KMS-11 (cell line): ENCODE results near the gene C5orf15.

Experiments
- H2AFZ ChIP-seq: fragments of 200-600 bp; sonication (generic); 2 replicates; pipeline ENCODE4 v1.6.1; 2016; ENCODE audit warnings: antibody characterized with exemption, mixed run types, low read depth
- H3K27ac ChIP-seq: fragments of 200-600 bp; sonication (generic); 2 replicates; pipeline ENCODE4 v1.6.1; 2016; ENCODE audit warnings: mild to moderate bottlenecking, mixed run types
- H3K27me3 ChIP-seq: fragments of 200-600 bp; sonication (generic); 2 replicates; pipeline ENCODE4 v1.6.1; 2017; ENCODE audit warnings: mild to moderate bottlenecking, low read depth, mixed run types, moderate library complexity; ENCODE audit not compliant: insufficient read depth
- H3K36me3 ChIP-seq: fragments of 200-600 bp; sonication (generic); 2 replicates; pipeline ENCODE4 v1.6.1; 2017; ENCODE audit warnings: mild to moderate bottlenecking, mixed run types; ENCODE audit not compliant: insufficient read depth
- H3K4me1 ChIP-seq: fragments of 200-600 bp; sonication (generic); 2 replicates; pipeline ENCODE4 v1.6.1; 2016; ENCODE audit warnings: mild to moderate bottlenecking, low read depth, mixed run types; ENCODE audit not compliant: poor library complexity, severe bottlenecking
- H3K4me2 ChIP-seq: fragments of 200-600 bp; sonication (generic); 2 replicates; pipeline ENCODE4 v1.7.0; 2016; ENCODE audit warnings: mild to moderate bottlenecking, mixed run types
- H3K4me3 ChIP-seq: fragments of 200-600 bp; sonication (generic); IDR thresholded peaks from 2 replicates; pipeline ENCODE4 v1.6.1; 2017; ENCODE audit warnings: low read depth, low read length, mixed read lengths; ENCODE audit not compliant: insufficient read depth
- H3K79me2 ChIP-seq: fragments of 200-600 bp; sonication (generic); 2 replicates; pipeline ENCODE4 v1.6.1; 2016; ENCODE audit warnings: low read depth, mixed run types; ENCODE audit not compliant: insufficient read depth
- H3K9ac ChIP-seq: fragments of 200-600 bp; sonication (generic); 2 replicates; pipeline ENCODE4 v1.6.1; 2016; ENCODE audit warnings: mild to moderate bottlenecking, mixed run types
- H4K20me1 ChIP-seq: fragments of 200-600 bp; sonication (generic); 2 replicates; pipeline ENCODE4 v1.6.1; 2016; ENCODE audit warnings: mild to moderate bottlenecking, mixed run types; ENCODE audit not compliant: insufficient read depth
- TF ChIP-seq, protein P1 (sequence below): fragments of 200-600 bp; sonication (generic); conservative IDR thresholded peaks from 2 replicates; pipeline ENCODE4 v1.6.1; 2017; ENCODE audit warnings: low read depth, mild to moderate bottlenecking, antibody characterized with exemption, low read length, moderate library complexity, mixed read lengths

Gene C5orf15

DNA sequence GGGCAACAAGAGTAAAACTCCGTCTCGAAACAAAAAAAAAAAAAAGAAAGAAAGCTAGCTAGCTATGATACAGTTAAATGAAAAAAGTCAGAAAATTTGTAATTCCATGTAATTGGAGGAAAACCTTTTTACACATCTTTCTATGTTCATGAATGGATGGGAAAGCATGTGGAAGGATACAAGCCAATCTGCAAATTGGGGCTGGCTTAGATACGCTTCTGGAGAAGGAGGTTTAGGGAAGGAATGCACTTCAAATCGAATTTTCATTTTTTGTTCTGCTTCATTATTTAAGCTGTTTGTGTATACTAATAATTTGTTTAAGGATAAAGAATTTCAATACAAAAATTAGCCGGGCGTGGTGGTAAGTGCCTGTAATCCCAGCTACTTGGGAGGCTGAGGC, 29.6 kb upstream of the C5orf15 start:
- H3K27ac ChIP-seq = no peak overlapping the region
- peaks cover 73% of the 10 kb centered on the region for H4K20me1 ChIP-seq
- no peak overlapping the region for H2AFZ ChIP-seq
- no peaks in the 10 kb centered on the region for H3K36me3 ChIP-seq
- H3K9ac ChIP-seq = no peak overlapping the region
- H3K79me2 ChIP-seq = peaks cover 100% of the 10 kb centered on the region
- no peak overlapping the region for H3K4me2 ChIP-seq
- TF ChIP-seq, protein P1, sequence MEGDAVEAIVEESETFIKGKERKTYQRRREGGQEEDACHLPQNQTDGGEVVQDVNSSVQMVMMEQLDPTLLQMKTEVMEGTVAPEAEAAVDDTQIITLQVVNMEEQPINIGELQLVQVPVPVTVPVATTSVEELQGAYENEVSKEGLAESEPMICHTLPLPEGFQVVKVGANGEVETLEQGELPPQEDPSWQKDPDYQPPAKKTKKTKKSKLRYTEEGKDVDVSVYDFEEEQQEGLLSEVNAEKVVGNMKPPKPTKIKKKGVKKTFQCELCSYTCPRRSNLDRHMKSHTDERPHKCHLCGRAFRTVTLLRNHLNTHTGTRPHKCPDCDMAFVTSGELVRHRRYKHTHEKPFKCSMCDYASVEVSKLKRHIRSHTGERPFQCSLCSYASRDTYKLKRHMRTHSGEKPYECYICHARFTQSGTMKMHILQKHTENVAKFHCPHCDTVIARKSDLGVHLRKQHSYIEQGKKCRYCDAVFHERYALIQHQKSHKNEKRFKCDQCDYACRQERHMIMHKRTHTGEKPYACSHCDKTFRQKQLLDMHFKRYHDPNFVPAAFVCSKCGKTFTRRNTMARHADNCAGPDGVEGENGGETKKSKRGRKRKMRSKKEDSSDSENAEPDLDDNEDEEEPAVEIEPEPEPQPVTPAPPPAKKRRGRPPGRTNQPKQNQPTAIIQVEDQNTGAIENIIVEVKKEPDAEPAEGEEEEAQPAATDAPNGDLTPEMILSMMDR = no peak
- H3K4me3 ChIP-seq = no peak overlapping the region
- H3K4me1 ChIP-seq = peaks cover 67% of the 10 kb centered on the region
- H3K27me3 ChIP-seq = no peaks in the 10 kb centered on the region

DNA sequence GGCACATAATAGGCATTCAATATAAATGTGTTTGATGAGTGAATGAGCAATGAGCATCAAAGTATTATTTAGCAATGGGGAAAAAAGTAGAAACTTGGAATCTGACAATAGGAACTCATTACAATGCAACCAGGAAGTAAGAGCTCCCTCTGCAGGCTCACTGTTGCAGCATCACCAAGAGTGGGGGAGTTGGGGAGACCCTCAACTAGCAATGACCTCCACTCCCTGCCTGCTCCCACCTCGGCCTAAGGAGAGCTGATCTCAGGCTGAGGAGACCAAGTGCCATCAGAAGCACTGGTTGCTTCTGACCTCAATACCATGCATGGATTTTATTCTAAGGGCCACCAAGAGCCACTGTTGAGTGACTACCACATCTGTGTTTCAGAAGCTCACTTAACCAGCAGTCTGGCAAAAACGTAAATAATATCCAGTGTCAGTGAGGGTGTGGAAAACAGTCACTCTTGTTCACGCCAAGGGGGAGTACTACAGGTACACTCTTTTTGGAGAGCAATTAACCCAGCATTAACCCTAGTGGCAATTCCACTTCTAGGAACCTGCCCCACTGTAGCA, 28.3 kb upstream of the C5orf15 start:
- no peaks in the 10 kb centered on the region for H3K36me3 ChIP-seq
- H3K4me2 ChIP-seq = no peak overlapping the region
- peaks cover 74% of the 10 kb centered on the region for H4K20me1 ChIP-seq
- peaks cover 64% of the 10 kb centered on the region for H3K4me1 ChIP-seq
- H2AFZ ChIP-seq = no peak overlapping the region
- TF ChIP-seq, protein P1 = peak; percentile 74
- H3K4me3 ChIP-seq = no peak overlapping the region
- H3K9ac ChIP-seq = no peak overlapping the region
- peaks cover 100% of the 10 kb centered on the region for H3K79me2 ChIP-seq
- no peak overlapping the region for H3K27ac ChIP-seq
- H3K27me3 ChIP-seq = no peaks in the 10 kb centered on the region

DNA sequence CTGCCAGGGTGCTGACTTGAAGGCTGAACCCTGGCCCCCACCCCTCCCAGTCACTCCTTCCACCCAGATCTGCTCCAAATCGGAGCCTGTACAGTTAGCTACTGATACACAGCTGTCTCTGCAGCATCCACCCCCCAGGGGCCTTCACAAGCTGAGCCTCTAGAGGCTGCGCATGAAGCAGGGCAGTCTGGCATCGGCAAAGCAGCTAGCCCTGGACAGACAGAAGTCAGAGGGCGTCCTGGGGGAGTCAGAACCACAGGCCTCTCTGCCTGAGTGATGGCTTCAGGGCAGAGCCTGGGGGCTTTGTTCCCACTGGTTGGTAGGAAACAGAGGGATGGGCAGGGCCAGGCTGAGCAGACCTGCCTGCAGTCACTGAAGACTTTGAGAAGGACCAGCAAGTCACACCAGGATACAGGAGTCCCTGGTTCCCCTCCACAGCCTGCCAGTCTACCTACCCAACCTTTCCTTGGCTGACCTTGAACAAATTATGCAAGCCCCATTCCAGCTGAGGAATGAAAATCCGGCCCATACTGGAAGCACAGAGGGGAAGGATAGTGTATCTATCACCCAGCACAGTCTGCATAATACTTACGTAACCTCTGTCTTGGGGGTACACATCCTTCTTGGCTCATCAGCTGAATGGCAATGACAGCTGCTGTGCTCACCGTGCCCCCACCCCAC, 27.6 kb upstream of the C5orf15 start:
- Histone ChIP-seq H3K9ac (no peak overlapping the region), H3K4me3 (no peak overlapping the region), H3K36me3 (no peaks in the 10 kb centered on the region), H2AFZ (no peak overlapping the region), H3K27me3 (no peaks in the 10 kb centered on the region), H3K79me2 (peaks cover 100% of the 10 kb centered on the region), H3K27ac (no peak overlapping the region), H4K20me1 (peaks cover 74% of the 10 kb centered on the region), H3K4me1 (peaks cover 65% of the 10 kb centered on the region), H3K4me2 (no peak overlapping the region)
- TF ChIP-seq, protein P1 = no peak

DNA sequence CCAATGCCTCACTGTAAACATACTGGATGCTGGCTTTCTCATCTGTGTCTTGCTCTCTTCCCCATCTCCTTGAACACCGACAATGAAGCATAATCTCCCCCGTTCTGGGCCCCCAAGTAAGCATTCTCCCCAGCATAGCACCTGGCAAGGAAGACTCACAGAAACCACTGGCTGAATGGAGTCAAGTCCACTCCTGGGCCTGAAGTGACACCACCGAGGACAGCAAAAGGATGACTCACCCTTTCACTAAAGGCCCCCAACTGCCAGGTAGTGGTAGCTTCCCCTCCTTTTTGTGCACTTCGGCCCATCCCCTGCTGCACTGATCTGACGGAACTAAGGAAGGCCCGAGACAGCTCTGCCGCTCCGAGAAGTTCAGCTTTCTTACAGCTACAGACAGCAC, 26.9 kb upstream of the C5orf15 start:
- Histone ChIP-seq H3K4me3 (no peak overlapping the region), H3K4me1 (peaks cover 60% of the 10 kb centered on the region), H3K27ac (no peak overlapping the region), H3K79me2 (peaks cover 98% of the 10 kb centered on the region), H3K36me3 (peaks cover 5% of the 10 kb centered on the region; the same call in 1 of the 2 replicates), H3K9ac (no peak overlapping the region), H3K27me3 (no peaks in the 10 kb centered on the region), H2AFZ (no peak overlapping the region), H4K20me1 (peaks cover 71% of the 10 kb centered on the region), H3K4me2 (no peak overlapping the region)
- TF ChIP-seq, protein P1 = no peak
